HG02970 (cell line): ENCODE measurements around the gene PPP1R14B.
A peak's percentile ranks its signal among the peaks of the same experiment; 100 is the strongest.

ENCODE experiments used
- ATAC-seq: cut with Tn5 transposase; IDR thresholded peaks from one replicate; pipeline ENCODE4 v1.9.1; 2021; ENCODE audit warnings: mild to moderate bottlenecking, moderate library complexity, moderate number of reproducible peaks; ENCODE audit not compliant: unreplicated experiment, low FRiP score

The PPP1R14B gene, protein sequence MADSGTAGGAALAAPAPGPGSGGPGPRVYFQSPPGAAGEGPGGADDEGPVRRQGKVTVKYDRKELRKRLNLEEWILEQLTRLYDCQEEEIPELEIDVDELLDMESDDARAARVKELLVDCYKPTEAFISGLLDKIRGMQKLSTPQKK

DNA sequence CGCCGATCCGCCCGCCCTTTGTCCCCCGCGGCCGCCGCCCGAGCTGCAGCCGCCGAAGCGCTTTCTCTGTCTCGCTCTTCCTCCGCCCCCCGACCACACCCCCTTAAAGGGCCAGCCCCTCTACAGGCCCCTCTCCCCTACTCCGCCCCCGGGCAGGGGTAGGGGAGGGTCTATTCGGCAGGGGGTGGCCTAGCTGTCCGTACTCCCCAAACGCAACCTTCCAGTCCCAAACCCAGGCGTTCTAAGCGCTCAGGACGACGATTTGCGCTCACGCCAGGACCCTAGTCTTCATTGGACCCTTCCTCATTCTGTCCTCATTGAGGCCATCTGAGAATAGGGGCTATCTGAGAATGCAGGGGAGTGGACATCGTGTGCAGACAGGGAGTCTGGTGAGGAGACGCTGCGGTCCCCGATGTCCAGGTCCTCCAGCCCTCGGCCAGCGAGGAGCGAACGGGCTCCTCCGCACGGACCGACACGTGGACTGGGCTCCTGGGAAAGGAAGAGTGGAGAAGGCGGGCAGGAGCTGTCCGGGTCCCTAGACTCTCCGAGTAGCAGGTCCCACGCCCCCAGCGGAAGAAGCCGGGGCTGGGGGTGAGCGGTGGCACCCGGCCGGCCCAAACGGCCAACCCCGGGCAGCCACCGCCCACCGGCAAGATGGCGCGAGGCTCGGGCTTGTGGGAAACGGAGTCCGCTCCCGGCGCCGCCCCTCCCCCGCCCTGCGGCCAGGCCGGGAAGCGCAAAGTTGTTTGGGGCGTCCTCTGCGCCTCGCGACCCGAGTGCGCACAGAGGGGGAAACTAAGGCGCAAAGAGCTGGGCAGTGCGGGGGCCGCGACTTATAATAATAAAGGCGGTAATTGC is at the start of gene PPP1R14B:
PPP1R14B (minus strand) TSS at position 73 of the 858 bp plus-strand sequence. CDS start 270 bp downstream, outside the sequence.
- no peak for ATAC-seq

DNA sequence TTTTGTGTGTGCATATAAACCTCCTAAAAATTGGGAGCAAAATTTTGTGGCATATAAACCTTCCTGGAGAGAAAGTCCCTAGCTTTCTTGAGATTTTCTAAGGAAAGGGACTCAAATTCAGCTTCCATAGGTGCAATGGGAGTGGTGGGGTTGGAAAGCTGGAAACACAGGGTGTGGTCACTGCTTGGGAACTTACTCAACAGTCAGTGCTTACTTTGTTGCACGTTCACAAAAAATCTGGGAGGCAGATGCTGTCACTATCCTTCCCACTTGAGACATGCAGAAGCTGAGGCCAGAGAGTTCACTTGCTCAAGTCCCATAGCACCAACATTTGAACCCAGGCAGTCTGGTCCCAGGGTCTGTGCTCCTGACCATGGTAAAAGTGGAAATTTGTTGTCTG is 49.5 kb upstream of the PPP1R14B start:
- ATAC-seq: no peak

DNA sequence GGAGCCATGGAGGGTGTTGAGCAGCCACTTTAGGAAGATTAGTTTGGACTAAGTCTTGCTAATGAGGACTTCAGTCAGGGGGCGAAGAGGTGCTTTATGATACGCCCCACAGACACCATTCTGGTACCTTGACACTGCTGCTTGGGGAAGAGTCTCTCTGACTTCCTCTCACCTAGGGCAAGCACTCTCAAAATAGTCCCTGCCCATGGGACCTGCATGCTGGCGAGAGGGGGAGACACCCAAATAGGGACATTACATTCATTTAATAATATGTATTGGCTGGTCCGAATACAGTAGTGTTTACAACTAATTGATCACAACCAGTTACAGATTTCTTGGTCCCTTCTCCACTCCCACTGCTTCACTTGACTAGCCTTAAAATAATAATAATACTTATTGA is 49.0 kb upstream of the PPP1R14B start:
- no peak for ATAC-seq

DNA sequence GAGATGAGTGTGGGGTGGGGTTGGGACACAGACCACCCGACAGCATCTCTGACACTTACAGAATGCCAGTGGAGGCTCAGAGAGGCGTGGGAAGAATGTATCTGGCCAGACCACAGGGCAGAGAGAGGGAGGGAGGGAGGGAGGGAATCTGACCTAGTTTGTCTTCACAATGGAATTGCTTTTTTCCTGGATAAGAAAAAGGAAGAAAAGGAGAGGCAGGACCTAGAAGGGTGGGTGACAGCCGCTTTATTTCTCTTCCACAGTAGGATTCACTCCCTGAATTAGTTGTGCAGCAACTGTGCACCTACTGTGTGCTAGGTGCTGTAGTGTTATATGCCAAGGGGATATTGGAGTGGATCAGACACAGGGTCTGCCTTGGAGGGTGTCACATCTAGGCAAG is 48.0 kb upstream of the PPP1R14B start:
- ATAC-seq: no peak

DNA sequence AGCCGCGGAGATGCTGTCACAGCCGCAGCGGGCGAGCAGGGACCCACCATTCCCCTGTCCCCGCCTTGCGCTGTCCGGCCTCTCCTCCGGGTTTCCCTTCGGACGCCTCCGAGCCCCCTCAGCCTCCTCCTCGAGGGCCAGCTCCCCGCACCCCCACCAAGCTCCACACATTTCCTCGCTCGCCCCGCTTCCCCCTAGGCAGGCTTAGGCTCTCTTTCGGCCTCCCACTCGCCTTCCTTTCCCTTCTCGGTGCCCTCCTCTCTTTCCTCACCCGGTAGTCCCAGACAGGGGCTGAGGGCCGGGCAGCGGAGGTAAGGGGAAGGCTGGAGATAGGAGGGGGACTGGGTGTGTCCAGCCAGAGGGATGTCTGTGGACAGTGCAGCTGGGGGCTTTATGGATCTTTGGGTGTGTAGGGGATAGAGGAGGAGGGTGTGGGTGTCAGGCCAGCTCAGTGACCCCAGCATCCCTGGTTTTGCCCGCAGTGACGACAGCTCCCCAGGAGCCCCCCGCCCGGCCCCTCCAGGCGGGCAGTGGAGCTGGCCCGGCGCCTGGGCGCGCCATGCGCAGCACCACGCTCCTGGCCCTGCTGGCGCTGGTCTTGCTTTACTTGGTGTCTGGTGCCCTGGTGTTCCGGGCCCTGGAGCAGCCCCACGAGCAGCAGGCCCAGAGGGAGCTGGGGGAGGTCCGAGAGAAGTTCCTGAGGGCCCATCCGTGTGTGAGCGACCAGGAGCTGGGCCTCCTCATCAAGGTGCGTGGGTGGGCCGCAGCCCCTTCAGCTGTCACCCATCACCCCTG is 45.9 kb upstream of the PPP1R14B start:
- no peak for ATAC-seq

DNA sequence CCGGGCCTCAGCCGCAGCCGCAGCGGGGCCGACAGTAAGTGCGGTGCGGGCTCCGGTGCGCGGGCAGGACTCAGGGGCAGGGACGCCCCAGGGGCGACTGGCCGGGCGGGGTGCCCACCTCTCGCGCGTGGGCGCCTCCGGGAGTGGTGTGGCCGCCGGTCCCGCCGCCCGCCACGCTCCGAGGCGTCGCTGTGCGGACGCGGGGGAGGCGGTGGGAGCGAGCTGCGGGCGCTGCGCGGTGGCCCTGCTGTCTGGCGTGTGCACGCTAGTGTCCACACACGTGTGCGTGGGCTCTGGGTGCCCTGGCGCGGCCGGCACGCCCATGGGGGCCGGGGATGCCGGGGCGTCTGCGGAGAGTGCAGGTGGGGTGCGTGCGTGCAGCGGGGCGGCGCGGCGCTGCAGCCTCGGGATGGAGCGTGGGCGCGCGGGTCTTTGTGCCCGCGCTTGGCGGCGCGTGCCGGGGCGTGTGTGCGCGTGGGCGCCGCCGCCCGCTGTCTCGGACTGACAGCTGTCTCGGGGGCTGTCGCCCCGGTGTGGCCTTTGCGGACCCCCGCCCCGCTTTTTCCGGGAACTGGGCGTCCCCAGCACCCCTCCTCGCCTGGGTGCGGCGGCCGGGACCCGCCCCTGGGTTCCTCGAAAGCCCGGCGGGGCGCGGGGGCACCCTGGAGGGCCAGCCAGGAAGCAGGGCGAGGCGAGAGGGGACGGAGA is 45.2 kb upstream of the PPP1R14B start:
- no peak for ATAC-seq

DNA sequence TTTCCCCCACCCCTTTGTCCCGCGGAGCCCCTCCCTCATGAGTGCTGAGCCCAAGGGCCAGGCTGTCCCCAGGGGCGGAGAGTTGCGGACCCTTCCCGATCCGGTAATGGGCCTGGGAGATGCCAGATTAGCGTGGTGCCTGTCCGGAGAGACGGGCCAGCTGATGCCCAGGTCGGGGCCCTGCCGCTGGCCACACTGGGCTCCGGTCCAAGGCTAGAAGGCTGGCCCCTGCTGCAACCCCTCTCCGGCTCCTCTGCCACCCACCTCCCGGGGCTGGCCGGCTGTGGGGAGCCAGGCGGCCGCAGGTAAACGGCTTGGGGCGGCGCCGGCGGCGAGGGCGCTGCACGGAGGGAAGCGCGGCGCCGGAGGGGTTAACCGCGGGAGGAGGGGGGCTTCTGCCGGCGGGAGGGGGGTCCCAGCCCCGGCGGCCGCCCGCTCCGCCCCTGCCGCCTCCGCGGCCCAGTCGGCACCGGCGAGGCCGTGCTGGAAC is 44.6 kb upstream of the PPP1R14B start, which contains the start of gene KCNK4:
KCNK4 (plus strand) TSS at position 41 of the 490 bp plus-strand sequence. CDS start 1,717 bp downstream, outside the sequence.
- ATAC-seq: no peak

DNA sequence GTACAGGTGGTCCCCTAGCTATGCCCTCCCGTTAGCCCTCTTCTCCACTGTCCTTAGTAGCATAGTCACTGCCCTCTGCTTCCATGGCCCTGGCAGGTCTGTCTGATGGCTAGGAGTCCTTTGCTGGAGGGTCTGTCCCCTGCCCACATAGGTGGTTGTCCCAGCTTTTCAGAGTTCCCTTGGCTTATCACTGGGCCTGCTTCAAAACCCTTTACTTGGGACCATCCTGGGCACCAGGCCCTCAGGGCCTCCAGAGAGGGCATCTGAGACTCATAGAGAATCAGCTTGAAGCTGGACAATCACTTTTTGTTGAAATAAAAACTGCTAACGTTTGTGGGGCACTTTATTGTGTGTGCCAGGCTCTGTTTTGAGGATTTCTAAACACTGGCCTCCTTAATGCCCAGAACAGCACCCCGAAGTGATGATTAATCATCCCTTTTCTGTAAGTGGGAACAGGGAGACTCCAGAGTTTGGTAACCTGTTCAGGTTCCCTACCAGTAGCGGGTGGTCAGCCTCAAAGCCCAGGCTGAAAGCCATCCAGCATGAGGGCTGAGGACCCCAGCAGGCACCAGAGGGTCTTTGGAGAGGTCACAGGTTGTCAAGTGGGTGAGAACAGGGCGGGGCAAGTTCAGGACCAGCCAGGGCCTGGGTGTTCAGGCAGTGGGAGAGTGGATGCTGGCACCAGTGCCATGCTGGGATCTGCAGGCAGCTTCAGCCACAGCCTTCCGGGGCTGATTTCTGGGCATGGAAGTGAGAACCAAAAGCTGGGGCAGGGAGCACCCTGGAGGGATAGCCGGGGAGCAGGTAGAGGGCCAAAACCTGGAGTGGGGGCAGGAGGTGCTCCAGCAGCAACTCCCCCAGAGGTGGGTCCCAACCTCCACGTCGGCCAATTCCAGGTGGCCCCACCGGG is 43.9 kb upstream of the PPP1R14B start:
- no peak for ATAC-seq

DNA sequence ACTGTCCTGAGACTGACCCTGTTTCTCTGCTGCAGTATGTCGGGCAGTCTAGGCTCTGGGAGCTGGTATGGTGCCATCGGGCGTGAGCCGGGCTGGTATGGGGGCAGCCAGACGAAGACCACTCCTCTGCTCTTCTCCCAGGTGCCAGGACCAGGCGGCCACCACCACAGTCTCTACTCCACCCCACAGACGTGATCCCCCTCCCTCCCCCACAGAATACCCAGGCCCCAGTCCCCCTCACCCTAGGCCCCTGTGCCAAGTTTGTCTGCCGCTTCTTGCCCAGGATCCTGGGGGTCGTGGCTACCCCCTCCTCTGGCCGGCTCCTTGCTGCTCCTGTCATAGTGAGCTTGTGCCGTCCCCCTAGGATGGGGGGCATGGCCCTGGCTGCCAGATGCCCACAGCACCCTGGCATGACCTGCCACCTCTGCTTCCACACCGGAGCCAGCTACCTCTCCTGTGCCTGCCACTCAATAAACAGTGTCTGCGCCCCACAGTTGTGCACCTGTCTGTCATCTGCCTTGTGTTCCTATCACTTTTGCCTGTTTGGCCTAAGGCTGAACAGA is 42.3 kb upstream of the PPP1R14B start:
- ATAC-seq: no peak

DNA sequence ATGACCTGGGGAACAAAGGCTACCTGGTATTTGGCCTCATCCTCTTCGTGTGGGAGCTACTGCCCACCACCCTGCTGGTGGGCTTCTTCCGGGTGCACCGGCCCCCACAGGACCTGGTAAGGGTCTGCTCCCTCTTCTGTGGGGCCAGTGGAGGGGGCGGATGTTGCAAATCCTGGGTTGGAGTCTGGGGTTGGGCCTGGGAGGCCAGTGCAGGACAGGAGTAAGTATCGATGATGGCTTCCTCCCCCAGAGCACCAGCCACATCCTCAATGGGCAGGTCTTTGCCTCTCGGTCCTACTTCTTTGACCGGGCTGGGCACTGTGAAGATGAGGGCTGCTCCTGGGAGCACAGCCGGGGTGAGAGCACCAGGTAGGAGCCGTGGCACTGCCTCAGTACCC is 41.6 kb upstream of the PPP1R14B start:
- no peak for ATAC-seq

DNA sequence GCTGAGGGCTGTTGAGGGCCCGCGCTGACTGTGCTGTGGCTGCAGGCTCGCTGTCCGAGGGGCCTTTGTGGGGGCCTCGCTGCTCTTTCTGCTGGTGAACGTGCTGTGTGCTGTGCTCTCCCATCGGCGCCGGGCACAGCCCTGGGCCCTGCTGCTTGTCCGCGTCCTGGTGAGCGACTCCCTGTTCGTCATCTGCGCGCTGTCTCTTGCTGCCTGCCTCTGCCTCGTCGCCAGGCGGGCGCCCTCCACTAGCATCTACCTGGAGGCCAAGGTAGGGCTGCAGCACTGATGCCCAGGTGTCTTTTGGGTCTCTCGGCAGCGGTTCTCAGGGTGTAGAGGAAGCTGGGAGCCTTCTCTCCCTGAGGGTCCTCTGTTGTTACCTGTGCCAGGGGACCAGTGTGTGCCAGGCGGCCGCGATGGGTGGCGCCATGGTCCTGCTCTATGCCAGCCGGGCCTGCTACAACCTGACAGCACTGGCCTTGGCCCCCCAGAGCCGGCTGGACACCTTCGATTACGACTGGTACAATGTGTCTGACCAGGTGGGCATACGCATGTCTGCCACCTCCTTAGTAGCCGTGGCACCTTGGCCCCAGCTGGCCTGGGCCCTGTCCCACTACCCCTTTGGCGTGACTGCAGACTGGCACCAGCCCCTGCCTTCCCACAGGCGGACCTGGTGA is 41.1 kb upstream of the PPP1R14B start:
- ATAC-seq: no peak

DNA sequence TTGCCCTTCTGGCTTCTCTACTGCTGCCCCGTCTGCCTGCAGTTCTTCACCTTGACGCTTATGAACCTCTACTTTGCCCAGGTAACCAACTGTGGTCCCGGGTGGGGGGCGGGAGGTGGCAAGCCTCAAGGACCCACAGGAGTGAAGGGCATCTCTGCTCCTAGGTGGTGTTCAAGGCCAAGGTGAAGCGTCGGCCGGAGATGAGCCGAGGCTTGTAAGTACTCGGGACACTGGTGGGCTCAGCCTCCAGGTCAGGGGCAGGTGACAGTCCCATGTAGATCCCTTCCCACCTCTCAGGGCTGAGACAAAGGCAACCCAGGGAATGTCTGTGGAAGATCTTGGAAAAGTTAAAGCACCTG is 40.0 kb upstream of the PPP1R14B start:
- no peak for ATAC-seq

DNA sequence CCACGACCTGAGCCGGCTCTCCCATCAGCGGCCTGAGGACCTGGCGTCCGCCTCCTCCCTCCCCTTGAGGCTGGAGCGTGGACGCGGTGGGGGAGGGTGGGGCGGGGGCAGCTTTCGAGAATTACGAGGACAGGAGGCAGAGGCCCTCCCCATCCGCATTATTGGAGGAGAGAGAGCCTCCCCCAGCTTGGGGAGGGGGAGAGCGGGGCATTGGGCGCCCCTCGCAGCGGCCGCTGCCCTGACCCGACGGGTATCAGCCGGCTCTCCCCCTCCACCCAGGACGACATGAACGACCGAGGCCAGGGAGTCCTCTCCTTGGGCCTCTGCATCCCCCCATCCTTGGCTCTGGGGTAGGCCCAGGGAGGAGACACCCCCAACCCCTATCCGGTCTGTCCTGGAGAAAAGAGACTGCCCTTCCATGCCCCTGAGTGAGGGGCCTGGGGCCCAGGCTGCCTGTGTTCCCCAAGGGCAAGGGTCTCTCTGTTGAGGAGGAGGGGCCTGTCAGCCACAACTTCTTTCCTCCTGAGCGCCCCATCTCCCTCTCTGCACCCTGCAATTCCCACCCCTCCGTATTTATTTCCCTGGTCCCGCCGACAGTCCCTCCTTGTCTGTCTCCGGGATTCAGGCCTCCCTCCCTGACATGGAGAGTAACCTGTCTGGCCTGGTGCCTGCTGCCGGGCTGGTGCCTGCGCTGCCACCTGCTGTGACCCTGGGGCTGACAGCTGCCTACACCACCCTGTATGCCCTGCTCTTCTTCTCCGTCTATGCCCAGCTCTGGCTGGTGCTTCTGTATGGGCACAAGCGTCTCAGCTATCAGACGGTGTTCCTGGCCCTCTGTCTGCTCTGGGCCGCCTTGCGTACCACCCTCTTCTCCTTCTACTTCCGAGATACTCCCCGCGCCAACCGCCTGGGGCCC is 39.4 kb upstream of the PPP1R14B start:
- no peak for ATAC-seq

DNA sequence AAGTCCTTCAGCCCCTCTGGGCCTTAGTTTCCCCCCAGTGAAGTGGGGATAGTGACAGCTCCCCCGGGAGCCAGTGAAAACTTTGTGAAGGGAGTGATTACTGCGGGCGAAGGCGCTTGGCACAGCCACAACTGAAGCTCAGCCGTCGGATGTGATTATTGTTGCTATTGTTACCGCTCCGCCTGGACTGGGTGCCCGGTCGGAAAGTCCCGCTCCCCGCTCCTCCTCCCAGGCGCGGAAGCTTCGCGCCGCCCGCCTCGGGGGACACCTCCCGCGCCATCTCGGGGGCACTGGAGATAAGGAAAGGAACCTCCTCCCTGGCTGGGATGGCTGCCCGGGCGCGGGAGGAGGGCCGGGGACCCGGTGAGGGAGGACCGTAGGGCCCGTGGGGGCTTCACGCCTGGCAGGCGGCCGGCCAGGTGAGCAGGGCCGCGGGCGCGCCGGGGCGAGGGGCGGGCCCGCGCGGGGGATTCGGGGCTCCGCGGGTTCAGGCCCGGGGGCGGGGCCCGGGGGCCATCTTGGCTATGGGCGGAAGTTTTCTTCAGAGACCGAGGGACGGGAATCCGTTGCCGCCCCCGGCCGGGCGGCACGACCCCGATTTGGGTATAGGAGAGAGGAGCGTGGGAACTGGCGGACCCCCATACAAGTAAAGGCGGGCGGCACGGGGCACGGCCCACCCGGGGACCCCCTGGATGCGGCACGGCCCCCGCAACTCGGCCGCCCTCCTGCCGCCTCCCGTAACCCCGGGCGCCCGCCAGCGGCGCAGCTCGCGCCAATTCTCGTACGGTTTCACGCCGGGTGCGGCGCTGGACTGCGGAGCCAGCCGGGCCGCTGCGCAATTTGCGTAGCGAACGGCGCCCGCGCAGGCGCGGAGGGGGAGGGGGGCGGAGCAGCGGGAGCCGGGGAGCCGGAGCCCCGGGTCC is 38.5 kb upstream of the PPP1R14B start, which contains the start of gene GPR137:
GPR137 (plus strand) TSS at position 887 of the 923 bp plus-strand sequence. CDS start 677 bp downstream, outside the sequence.
- ATAC-seq: peak; percentile 70

DNA sequence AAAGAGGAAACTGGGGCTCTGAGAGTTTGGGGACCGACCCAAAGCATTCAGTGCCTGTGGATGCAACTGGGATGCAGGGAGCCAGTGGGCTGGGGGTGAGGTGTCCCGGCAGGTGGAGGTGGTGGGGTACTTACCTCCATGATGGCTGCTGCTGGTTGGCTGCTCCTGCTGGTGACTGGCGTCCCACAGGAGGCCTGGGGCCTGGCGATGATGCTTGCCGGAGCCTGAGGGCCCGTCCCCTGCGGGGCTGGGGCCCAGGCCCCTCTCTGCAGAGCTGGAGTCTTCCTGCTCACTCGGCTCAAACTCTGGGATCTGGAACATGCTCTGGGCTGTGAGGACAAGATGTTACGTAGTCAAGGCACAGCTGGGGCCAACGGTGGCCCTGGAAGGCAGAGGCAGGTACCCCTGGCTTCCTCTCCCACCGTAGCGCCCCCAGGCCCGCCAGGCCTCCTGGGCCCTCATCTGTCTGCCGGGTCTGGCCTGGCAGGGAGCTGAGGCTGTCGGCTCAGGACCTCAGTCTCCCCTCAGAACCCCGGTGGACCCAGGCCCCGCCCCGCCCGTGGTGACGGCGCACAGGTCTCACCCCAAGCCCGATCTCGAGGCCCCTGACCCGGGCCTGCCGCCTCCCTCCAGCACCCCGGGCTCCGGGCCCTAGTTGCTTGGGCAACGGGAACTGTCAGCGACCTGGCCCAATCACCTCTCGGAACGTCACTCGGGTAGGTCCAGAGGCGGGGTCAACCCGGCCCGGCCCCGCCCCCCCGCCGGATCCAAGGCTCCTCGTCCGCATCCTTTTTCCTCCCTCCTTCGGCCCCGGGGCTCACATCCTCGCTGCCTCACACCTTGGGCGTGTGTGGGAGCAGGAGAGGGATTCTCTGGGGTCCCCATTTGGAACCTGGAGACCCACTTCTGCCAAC is 37.6 kb upstream of the PPP1R14B start, which contains the start of gene BAD:
BAD (minus strand) TSS at position 618 of the 914 bp plus-strand sequence; CDS start at position 321, 297 bp downstream.
- peak; percentile 39 for ATAC-seq
